HepG2 (cell line): Measurements from ENCODE around the gene THRA. TPM values are rescaled to one million over a fixed set of nuclear protein-coding genes. Genes with fewer than 3 reads are reported as not detected.

Source experiments
- ATAC-seq: fragments of 200-7000 bp; cut with Tn5 transposase; 3 replicates; pipeline ENCODE4 v1.9.1; 2020; ENCODE audit warnings: mild to moderate bottlenecking, moderate library complexity
- BruUV-seq: library from RNA; stranded (reverse); fragments of 400-500 nt; replicated peaks from 2 replicates; lab custom pipeline; 2021; lab: Mats Ljungman, UMichigan
- CTCF ChIA-PET: fragments of 300-600 bp; formaldehyde crosslinking; extraction: SDS; loops from one replicate; lab custom pipeline; 2021; ENCODE audit warnings: low total read pairs, inconsistent platforms, low intra/inter-chr PET ratio; lab: Yijun Ruan, JAX
- POLR2A ChIA-PET: fragments of 350-600 bp; sonication (Branson Sonifier 250); formaldehyde crosslinking; loops from one replicate; lab custom pipeline; 2020; ENCODE audit warnings: antibody characterized with exemption, inconsistent platforms; lab: Yijun Ruan, JAX
- DNase-seq: peaks from one replicate; pipeline ENCODE4 v3.0.0-alpha.2; 2015; ENCODE audit warnings: low spot score
- FAIRE-seq: peaks from 3 replicates; lab custom pipeline; 2011; peaks lifted over from hg19 to GRCh38; lab: Jason Lieb, UNC
- H2AFZ ChIP-seq: one replicate; pipeline ENCODE4 v1.6.1; 2011; ENCODE audit warnings: low read length, inconsistent platforms
- H3K27ac ChIP-seq: fragments of 300-600 bp; 3 replicates; pipeline ENCODE4 v1.8.0; 2011; ENCODE audit warnings: mixed run types, mild to moderate bottlenecking, mixed read lengths, low read length, inconsistent platforms; ENCODE audit not compliant: insufficient read depth; ENCODE audit errors: extremely low read length
- H3K27me3 ChIP-seq, 2 experiments: fragments of 200-600 bp in 1 of 2; 2 replicates in 1 of 2; 3 replicates in 1 of 2; pipeline versions ENCODE4 v1.6.0 to v1.8.0; 2011; ENCODE audit warnings: low read length in 2 of 2, mild to moderate bottlenecking in 2 of 2, moderate library complexity in 2 of 2, inconsistent platforms in 1 of 2; ENCODE audit not compliant: insufficient read depth in 2 of 2, control insufficient read depth in 1 of 2
- H3K36me3 ChIP-seq, 2 experiments: fragments of 200-600 bp in 1 of 2; replicated peaks in 1 of 2; 2 replicates in 1 of 2; 3 replicates in 1 of 2; pipeline versions ENCODE4 v1.5.1 to v1.8.0; 2011; ENCODE audit warnings: low read length in 2 of 2, inconsistent platforms in 1 of 2; ENCODE audit not compliant: insufficient read depth in 2 of 2, control insufficient read depth in 1 of 2
- H3K4me1 ChIP-seq: 2 replicates; pipeline ENCODE4 v1.5.1; 2012; ENCODE audit warnings: low read length, inconsistent platforms; ENCODE audit not compliant: insufficient read depth
- H3K4me2 ChIP-seq: 2 replicates; pipeline ENCODE4 v1.6.0; 2011; ENCODE audit warnings: low read depth, low read length, inconsistent platforms
- H3K4me3 ChIP-seq, 3 experiments: fragments of 200-600 bp in 1 of 3; sonication (generic), shearing (Covaris generic) in 1 of 3; replicated peaks in 1 of 3; 2 replicates each; pipeline ENCODE4 v1.5.1; 2011 to 2016; ENCODE audit warnings: low read length in 3 of 3, inconsistent platforms in 2 of 3, low read depth in 2 of 3, mild to moderate bottlenecking in 2 of 3, control low read depth in 1 of 3, mixed read lengths in 1 of 3; ENCODE audit not compliant: insufficient read depth in 1 of 3
- H3K79me2 ChIP-seq: one replicate; pipeline ENCODE4 v1.6.1; 2011; ENCODE audit warnings: low read length, inconsistent platforms; ENCODE audit not compliant: insufficient read depth
- H3K9ac ChIP-seq: 2 replicates; pipeline ENCODE4 v1.6.0; 2011; ENCODE audit warnings: mild to moderate bottlenecking, low read depth, low read length, inconsistent platforms; ENCODE audit not compliant: insufficient read depth
- H3K9me3 ChIP-seq: 2 replicates; pipeline ENCODE4 v1.5.1; 2012; ENCODE audit warnings: mild to moderate bottlenecking, low read length
- H4K20me1 ChIP-seq: 2 replicates; pipeline ENCODE4 v1.6.0; 2011; ENCODE audit warnings: inconsistent platforms, mild to moderate bottlenecking, low read length, moderate library complexity; ENCODE audit not compliant: insufficient read depth
- ARHGAP35 ChIP-seq: sonication (generic); formaldehyde crosslinking; IDR thresholded peaks from 2 replicates; pipeline ENCODE4 v1.9.0; 2022; ENCODE audit warnings: mild to moderate bottlenecking, inconsistent platforms, moderate library complexity, missing genetic modification reagents, borderline replicate concordance
- ARNTL ChIP-seq: sonication (generic); formaldehyde crosslinking; IDR thresholded peaks from 2 replicates; pipeline ENCODE4 v1.4.0; 2020; ENCODE audit warnings: mild to moderate bottlenecking, missing genetic modification reagents
- ELK4 ChIP-seq: sonication (generic); formaldehyde crosslinking; IDR thresholded peaks from 2 replicates; pipeline ENCODE4 v1.9.0; 2021; ENCODE audit warnings: missing genetic modification reagents, borderline replicate concordance
- FOXK2 ChIP-seq: fragments of 450-650 bp; IDR thresholded peaks from 2 replicates; pipeline ENCODE4 v1.6.1; 2016
- HDAC6 ChIP-seq: fragments of 200-600 bp; sonication (generic); IDR thresholded peaks from 2 replicates; pipeline ENCODE4 v1.7.0; 2017; ENCODE audit warnings: mild to moderate bottlenecking, antibody characterized with exemption, low read length, low read depth
- HINFP ChIP-seq: sonication (generic); formaldehyde crosslinking; IDR thresholded peaks from 2 replicates; pipeline ENCODE4 v1.4.0; 2020; ENCODE audit warnings: low read depth, mild to moderate bottlenecking, missing genetic modification reagents
- MBD4 ChIP-seq: IDR thresholded peaks from 2 replicates; pipeline ENCODE4 v1.6.1; 2012; ENCODE audit warnings: low read length, inconsistent platforms, borderline replicate concordance
- NR2F6 ChIP-seq, 2 experiments: IDR thresholded peaks; 2 replicates each; pipeline ENCODE4 v1.6.1; 2016; ENCODE audit warnings: antibody characterized with exemption in 1 of 2, mild to moderate bottlenecking in 1 of 2
- RARG ChIP-seq: sonication (generic); formaldehyde crosslinking; IDR thresholded peaks from 2 replicates; pipeline ENCODE4 v1.4.0; 2020; ENCODE audit warnings: low read depth, mild to moderate bottlenecking, missing genetic modification reagents
- SATB2 ChIP-seq: sonication (generic); formaldehyde crosslinking; IDR thresholded peaks from 2 replicates; pipeline ENCODE4 v1.5.0; 2020; ENCODE audit warnings: missing genetic modification reagents
- SMARCE1 ChIP-seq: fragments of 450-650 bp; IDR thresholded peaks from 2 replicates; pipeline ENCODE4 v1.6.1; 2017; ENCODE audit warnings: borderline replicate concordance
- STAT6 ChIP-seq: sonication (generic); formaldehyde crosslinking; IDR thresholded peaks from 2 replicates; pipeline ENCODE4 v1.4.0; 2020; ENCODE audit warnings: missing genetic modification reagents, mild to moderate bottlenecking, borderline replicate concordance
- SYNCRIP ChIP-seq: fragments of 200-400 bp; formaldehyde crosslinking; IDR thresholded peaks from 2 replicates; pipeline ENCODE4 v1.6.1; 2018; ENCODE audit warnings: mild to moderate bottlenecking, low read depth, low read length; ENCODE audit not compliant: insufficient read depth
- ZBTB26 ChIP-seq: IDR thresholded peaks from 2 replicates; pipeline ENCODE4 v1.6.1; 2016; ENCODE audit warnings: missing compliant biosample characterization, missing genetic modification reagents, borderline replicate concordance
- ZMYM3 ChIP-seq: sonication (generic); formaldehyde crosslinking; IDR thresholded peaks from 2 replicates; pipeline ENCODE4 v1.5.1; 2020; ENCODE audit warnings: mild to moderate bottlenecking, missing genetic modification reagents
- ZNF484 ChIP-seq: sonication (generic); formaldehyde crosslinking; IDR thresholded peaks from 2 replicates; pipeline ENCODE4 v1.5.1; 2020; ENCODE audit warnings: mild to moderate bottlenecking, low read depth, missing genetic modification reagents, borderline replicate concordance
- WGBS: methylation state at CpG from one replicate; pipeline ENCODE4 v1.1.6; 2017; ENCODE audit warnings: low lambda C conversion rate; 5-methylcytosine and 5-hydroxymethylcytosine counted together
- in situ Hi-C: cut with HindIII; loops from 2 replicates; pipeline ENCODE4 v1.10.0; 2017; ENCODE audit warnings: low pct_unique_long_range_greater_than_20kb; ENCODE audit not compliant: extremely low pct_ligation_motif_present
- intact Hi-C: fragments of 100-400 bp; cut with micrococcal nuclease; formaldehyde crosslinking; loops from one replicate; pipeline ENCODE4 v1.10.0; 2022; ENCODE audit not compliant: unreplicated experiment
- polyA plus RNA-seq, 8 experiments: library from polyadenylated mRNA; depleted of rRNA in 3 of 8; stranded (reverse) in 7 of 8; unstranded in 1 of 8; fragments of >200 nt; fragmentation: Illumina TruSeq in 4 of 8; extraction: Trizol in 4 of 8; gene quantifications; 2 replicates each; pipeline versions ENCODE4 v1.2.1 to v1.2.3, GENCODE V29; 2011 to 2016; ENCODE audit warnings: low read depth in 4 of 8, missing spikeins in 1 of 8, mixed read lengths in 1 of 8; ENCODE audit not compliant: insufficient read depth in 1 of 8
- total RNA-seq, 5 experiments: library from RNA; depleted of rRNA; stranded (reverse); fragments of >200 nt; fragmentation: Illumina TruSeq; extraction: Trizol; gene quantifications; 2 replicates each; pipeline ENCODE4 v1.2.3, GENCODE V29; 2016; ENCODE audit warnings: low read depth in 1 of 5

The THRA gene
- total and polyA plus RNA-seq, 2 of the 13 experiments (the other 11 are each of a cell fraction or from before 2014, with no cell fraction given), result 8.0 to 9.9 TPM

GRCh38 chr17:40019140-40019991 is 43.4 kb upstream of the THRA start (continued):
- TF ChIP-seq ZBTB26 (CRISPR knock-in tag) (no peak), RARG (CRISPR knock-in tag) (no peak), SATB2 (CRISPR knock-in tag) (no peak), ARNTL (CRISPR knock-in tag) (no peak)

GRCh38 chr17:40020146-40020545 is 42.6 kb upstream of the THRA start:
- 96% methylated on average over 13 of the region's 13 CpGs for WGBS
- Histone ChIP-seq H3K36me3 (peaks cover 30 to 45% of the 10 kb centered on the region in 2 experiments; a peak in 4 of 5 replicates), H3K9ac (no peak overlapping the region), H3K4me3 (no peak overlapping the region), H3K27me3 (no peaks in the 10 kb centered on the region), H3K79me2 (no peaks in the 10 kb centered on the region), H3K9me3 (no peaks in the 10 kb centered on the region), H3K27ac (no peak overlapping the region), H2AFZ (no peak overlapping the region), H4K20me1 (no peaks in the 10 kb centered on the region), H3K4me2 (no peak overlapping the region), H3K4me1 (peaks cover 14% of the 10 kb centered on the region)
- POLR2A ChIA-PET, result no interaction called here
- intact Hi-C loops (no loop called here), in situ Hi-C loops (no loop called here)
- FAIRE-seq (no peak), DNase-seq (no peak), ATAC-seq (no peak)
- BruUV-seq, result no TSS peak
- CTCF ChIA-PET, result no interaction called here
- no peak for TF ChIP-seq SMARCE1
- no peak for TF ChIP-seq ZMYM3 (CRISPR knock-in tag)
- no peak for TF ChIP-seq MBD4
- TF ChIP-seq SYNCRIP, result no peak
- TF ChIP-seq ELK4 (CRISPR knock-in tag), result no peak
- no peak for TF ChIP-seq STAT6 (CRISPR knock-in tag)
- TF ChIP-seq NR2F6 (IDR thresholded peaks at IDR 0.05), result no peak
- no peak for TF ChIP-seq NR2F6 (CRISPR knock-in tag; IDR thresholded peaks at IDR 0.05)
- TF ChIP-seq HDAC6, result no peak
- TF ChIP-seq HINFP (CRISPR knock-in tag), result no peak
- TF ChIP-seq ARHGAP35 (CRISPR knock-in tag), result no peak
- no peak for TF ChIP-seq ZNF484 (CRISPR knock-in tag)
- no peak for TF ChIP-seq FOXK2
